GM23338 (cell line): ENCODE results near the gene ZNF700. TPM values are rescaled to one million over a fixed set of nuclear protein-coding genes. Genes with fewer than 3 reads are reported as not detected.

Experiments used
- ATAC-seq: fragments of 200-7000 bp; cut with Tn5 transposase; 3 replicates; pipeline ENCODE4 v1.9.1; 2020
- DNase-seq: peaks from one replicate; pipeline ENCODE4 v3.0.0-alpha.2; 2015; ENCODE audit warnings: low spot score
- H2AFZ ChIP-seq: fragments of 200-600 bp; sonication (generic); 2 replicates; pipeline ENCODE4 v1.8.0; 2016; ENCODE audit warnings: antibody characterized with exemption, mild to moderate bottlenecking, moderate library complexity
- H3F3A ChIP-seq: fragments of 200-600 bp; sonication (generic); replicated peaks from 2 replicates; pipeline ENCODE4 v1.8.0; 2017; ENCODE audit warnings: antibody characterized with exemption, mixed run types, low read depth
- H3K27ac ChIP-seq: fragments of 200-600 bp; sonication (generic); 2 replicates; pipeline ENCODE4 v1.6.1; 2016; ENCODE audit warnings: low read depth
- H3K27me3 ChIP-seq: fragments of 200-600 bp; sonication (generic); 2 replicates; pipeline ENCODE4 v1.8.0; 2016; ENCODE audit warnings: mild to moderate bottlenecking, mixed run types, moderate library complexity; ENCODE audit not compliant: insufficient read depth
- H3K36me3 ChIP-seq: fragments of 200-600 bp; sonication (generic); 2 replicates; pipeline ENCODE4 v1.8.0; 2016; ENCODE audit warnings: mild to moderate bottlenecking; ENCODE audit not compliant: insufficient read depth
- H3K4me1 ChIP-seq: fragments of 200-600 bp; sonication (generic); 2 replicates; pipeline ENCODE4 v1.8.0; 2016; ENCODE audit warnings: mild to moderate bottlenecking, moderate library complexity; ENCODE audit not compliant: insufficient read depth
- H3K4me2 ChIP-seq: fragments of 200-600 bp; sonication (generic); 2 replicates; pipeline ENCODE4 v1.7.1; 2017; ENCODE audit warnings: mixed run types
- H3K4me3 ChIP-seq: fragments of 200-600 bp; sonication (generic); 2 replicates; pipeline ENCODE4 v1.6.1; 2016; ENCODE audit warnings: mixed run types
- H3K79me2 ChIP-seq: fragments of 200-600 bp; sonication (generic); replicated peaks from 2 replicates; pipeline ENCODE4 v1.8.0; 2017; ENCODE audit warnings: mild to moderate bottlenecking; ENCODE audit not compliant: insufficient read depth
- H3K9me2 ChIP-seq: fragments of 200-600 bp; sonication (generic); 2 replicates; pipeline ENCODE4 v1.8.0; 2017; ENCODE audit not compliant: insufficient read depth
- H4K20me1 ChIP-seq: fragments of 200-600 bp; sonication (generic); replicated peaks from 2 replicates; pipeline ENCODE4 v1.8.0; 2017; ENCODE audit warnings: mild to moderate bottlenecking; ENCODE audit not compliant: insufficient read depth
- H3K27ac Mint-ChIP-seq: 2 replicates; pipeline ENCODE4 v1.8.0; 2020; ENCODE audit warnings: inconsistent platforms, mild to moderate bottlenecking, moderate library complexity, mixed read lengths
- H3K27me3 Mint-ChIP-seq: 3 replicates; pipeline ENCODE4 v1.8.0; 2022; ENCODE audit warnings: low read depth, mild to moderate bottlenecking, moderate library complexity, mixed read lengths, inconsistent platforms; ENCODE audit not compliant: insufficient read depth, poor library complexity
- H3K36me3 Mint-ChIP-seq: 3 replicates; pipeline ENCODE4 v1.8.0; 2021; ENCODE audit warnings: low read depth, mild to moderate bottlenecking, inconsistent platforms, moderate library complexity, mixed read lengths
- H3K4me1 Mint-ChIP-seq: 3 replicates; pipeline ENCODE4 v1.8.0; 2020; ENCODE audit warnings: mild to moderate bottlenecking, inconsistent platforms, mixed read lengths
- H3K4me3 Mint-ChIP-seq: 3 replicates; pipeline ENCODE4 v1.8.0; 2021; ENCODE audit warnings: moderate library complexity, mild to moderate bottlenecking, inconsistent platforms, mixed read lengths
- H3K9me3 Mint-ChIP-seq: 3 replicates; pipeline ENCODE4 v1.8.0; 2020; ENCODE audit warnings: moderate library complexity, mild to moderate bottlenecking, inconsistent platforms, mixed read lengths
- CREB1 ChIP-seq: fragments of 250-450 bp; sonication (Bioruptor Pico); IDR thresholded peaks from 2 replicates; pipeline ENCODE4 v1.5.0; 2020; ENCODE audit warnings: low read depth, mild to moderate bottlenecking, moderate library complexity
- CTCF ChIP-seq, 2 experiments: fragments of 200-600 bp in 1 of 2; sonication (generic) in 1 of 2; conservative IDR thresholded peaks; 2 replicates each; pipeline versions ENCODE4 v1.5.1 to v1.6.1; 2016 to 2017; ENCODE audit warnings: antibody characterized with exemption in 2 of 2, low read depth in 2 of 2, mild to moderate bottlenecking in 2 of 2, moderate library complexity in 1 of 2
- EZH2phosphoT487 ChIP-seq: fragments of 200-600 bp; sonication (generic); IDR thresholded peaks from one replicate; pipeline ENCODE4 v1.8.1; 2018; ENCODE audit warnings: antibody characterized with exemption; ENCODE audit not compliant: unreplicated experiment
- STAT1 ChIP-seq: IDR thresholded peaks from one replicate; pipeline ENCODE4 v1.6.1; 2016; ENCODE audit warnings: antibody characterized with exemption; ENCODE audit not compliant: unreplicated experiment
- polyA plus RNA-seq: library from polyadenylated mRNA; unstranded; fragments of >200 nt; fragmentation: Nextera tagmentation; extraction: Ambion mirVana; gene quantifications from 2 replicates; pipeline ENCODE4 v1.2.1, GENCODE V29; 2016
- total RNA-seq: library from RNA; depleted of rRNA; stranded (reverse); fragments of >200 nt; shearing (Covaris generic); gene quantifications from 2 replicates; pipeline ENCODE4 v1.2.3, GENCODE V29; 2014
- TF ChIP-seq, protein P1 (sequence below): fragments of 250-450 bp; sonication (Bioruptor Pico); IDR thresholded peaks from 2 replicates; pipeline ENCODE4 v1.5.0; 2020; ENCODE audit warnings: mild to moderate bottlenecking, moderate library complexity
- TF ChIP-seq, protein P2 (sequence below): IDR thresholded peaks from one replicate; pipeline ENCODE4 v1.6.1; 2018; ENCODE audit warnings: antibody characterized with exemption; ENCODE audit not compliant: unreplicated experiment

The ZNF700 gene
- total and polyA plus RNA-seq, 2 experiments from 2014 or later = 6.0 to 13.6 TPM

- Histone ChIP-seq H3K79me2 (peaks cover 6% of the 10 kb centered on the region), H4K20me1 (no peaks in the 10 kb centered on the region), H3K9me2 (no peaks in the 10 kb centered on the region), H3K4me1 (no peaks in the 10 kb centered on the region), H3K27me3 (0 out of 2 replicates have a peak, but pooled peaks cover 4% of the 10 kb centered on the region), H3K27ac (no peak overlapping the region), H3K36me3 (peaks cover 63% of the 10 kb centered on the region), H3K4me2 (no peak overlapping the region), H2AFZ (no peak overlapping the region), H3F3A (peaks cover 10% of the 10 kb centered on the region), H3K4me3 (no peak overlapping the region)
- TF ChIP-seq CREB1 (CRISPR knock-in tag) (no peak), CTCF (conservative IDR thresholded peaks at IDR 0.05; ENCODE audit: low read depth in 2 of 2) (no peak)
- TF ChIP-seq, protein P1, sequence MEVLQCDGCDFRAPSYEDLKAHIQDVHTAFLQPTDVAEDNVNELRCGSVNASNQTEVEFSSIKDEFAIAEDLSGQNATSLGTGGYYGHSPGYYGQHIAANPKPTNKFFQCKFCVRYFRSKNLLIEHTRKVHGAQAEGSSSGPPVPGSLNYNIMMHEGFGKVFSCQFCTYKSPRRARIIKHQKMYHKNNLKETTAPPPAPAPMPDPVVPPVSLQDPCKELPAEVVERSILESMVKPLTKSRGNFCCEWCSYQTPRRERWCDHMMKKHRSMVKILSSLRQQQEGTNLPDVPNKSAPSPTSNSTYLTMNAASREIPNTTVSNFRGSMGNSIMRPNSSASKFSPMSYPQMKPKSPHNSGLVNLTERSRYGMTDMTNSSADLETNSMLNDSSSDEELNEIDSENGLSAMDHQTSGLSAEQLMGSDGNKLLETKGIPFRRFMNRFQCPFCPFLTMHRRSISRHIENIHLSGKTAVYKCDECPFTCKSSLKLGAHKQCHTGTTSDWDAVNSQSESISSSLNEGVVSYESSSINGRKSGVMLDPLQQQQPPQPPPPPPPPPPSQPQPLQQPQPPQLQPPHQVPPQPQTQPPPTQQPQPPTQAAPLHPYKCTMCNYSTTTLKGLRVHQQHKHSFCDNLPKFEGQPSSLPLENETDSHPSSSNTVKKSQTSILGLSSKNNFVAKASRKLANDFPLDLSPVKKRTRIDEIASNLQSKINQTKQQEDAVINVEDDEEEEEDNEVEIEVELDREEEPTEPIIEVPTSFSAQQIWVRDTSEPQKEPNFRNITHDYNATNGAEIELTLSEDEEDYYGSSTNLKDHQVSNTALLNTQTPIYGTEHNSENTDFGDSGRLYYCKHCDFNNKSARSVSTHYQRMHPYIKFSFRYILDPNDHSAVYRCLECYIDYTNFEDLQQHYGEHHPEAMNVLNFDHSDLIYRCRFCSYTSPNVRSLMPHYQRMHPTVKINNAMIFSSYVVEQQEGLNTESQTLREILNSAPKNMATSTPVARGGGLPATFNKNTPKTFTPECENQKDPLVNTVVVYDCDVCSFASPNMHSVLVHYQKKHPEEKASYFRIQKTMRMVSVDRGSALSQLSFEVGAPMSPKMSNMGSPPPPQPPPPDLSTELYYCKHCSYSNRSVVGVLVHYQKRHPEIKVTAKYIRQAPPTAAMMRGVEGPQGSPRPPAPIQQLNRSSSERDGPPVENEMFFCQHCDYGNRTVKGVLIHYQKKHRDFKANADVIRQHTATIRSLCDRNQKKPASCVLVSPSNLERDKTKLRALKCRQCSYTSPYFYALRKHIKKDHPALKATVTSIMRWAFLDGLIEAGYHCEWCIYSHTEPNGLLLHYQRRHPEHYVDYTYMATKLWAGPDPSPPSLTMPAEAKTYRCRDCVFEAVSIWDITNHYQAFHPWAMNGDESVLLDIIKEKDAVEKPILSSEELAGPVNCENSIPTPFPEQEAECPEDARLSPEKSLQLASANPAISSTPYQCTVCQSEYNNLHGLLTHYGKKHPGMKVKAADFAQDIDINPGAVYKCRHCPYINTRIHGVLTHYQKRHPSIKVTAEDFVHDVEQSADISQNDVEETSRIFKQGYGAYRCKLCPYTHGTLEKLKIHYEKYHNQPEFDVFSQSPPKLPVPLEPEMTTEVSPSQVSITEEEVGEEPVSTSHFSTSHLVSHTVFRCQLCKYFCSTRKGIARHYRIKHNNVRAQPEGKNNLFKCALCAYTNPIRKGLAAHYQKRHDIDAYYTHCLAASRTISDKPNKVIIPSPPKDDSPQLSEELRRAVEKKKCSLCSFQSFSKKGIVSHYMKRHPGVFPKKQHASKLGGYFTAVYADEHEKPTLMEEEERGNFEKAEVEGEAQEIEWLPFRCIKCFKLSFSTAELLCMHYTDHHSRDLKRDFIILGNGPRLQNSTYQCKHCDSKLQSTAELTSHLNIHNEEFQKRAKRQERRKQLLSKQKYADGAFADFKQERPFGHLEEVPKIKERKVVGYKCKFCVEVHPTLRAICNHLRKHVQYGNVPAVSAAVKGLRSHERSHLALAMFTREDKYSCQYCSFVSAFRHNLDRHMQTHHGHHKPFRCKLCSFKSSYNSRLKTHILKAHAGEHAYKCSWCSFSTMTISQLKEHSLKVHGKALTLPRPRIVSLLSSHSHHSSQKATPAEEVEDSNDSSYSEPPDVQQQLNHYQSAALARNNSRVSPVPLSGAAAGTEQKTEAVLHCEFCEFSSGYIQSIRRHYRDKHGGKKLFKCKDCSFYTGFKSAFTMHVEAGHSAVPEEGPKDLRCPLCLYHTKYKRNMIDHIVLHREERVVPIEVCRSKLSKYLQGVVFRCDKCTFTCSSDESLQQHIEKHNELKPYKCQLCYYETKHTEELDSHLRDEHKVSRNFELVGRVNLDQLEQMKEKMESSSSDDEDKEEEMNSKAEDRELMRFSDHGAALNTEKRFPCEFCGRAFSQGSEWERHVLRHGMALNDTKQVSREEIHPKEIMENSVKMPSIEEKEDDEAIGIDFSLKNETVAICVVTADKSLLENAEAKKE (CRISPR knock-in tag) = no peak
- no peaks in the 10 kb centered on the region for H3K4me1 Mint-ChIP-seq
- ATAC-seq (no peak), DNase-seq (no peak)
- peaks cover 45% of the 10 kb centered on the region for H3K36me3 Mint-ChIP-seq
- H3K27me3 Mint-ChIP-seq = peaks cover 2% of the 10 kb centered on the region
- H3K9me3 Mint-ChIP-seq = peaks cover 96% of the 10 kb centered on the region
- H3K4me3 Mint-ChIP-seq = no peak overlapping the region
- no peak overlapping the region for H3K27ac Mint-ChIP-seq
Measured at GRCh38 chr19:11944656-11945055, 19.7 kb downstream of the ZNF700 start.

GRCh38 chr19:11948646-11949045 lies 23.7 kb downstream of the ZNF700 start:
- Histone ChIP-seq H3K4me3 (0 out of 2 replicates have a peak overlapping the region, but pooled peaks have one; percentile 21), H3K79me2 (no peaks in the 10 kb centered on the region; the same call in none of the 2 replicates), H3K27me3 (0 out of 2 replicates have a peak, but pooled peaks cover 7% of the 10 kb centered on the region), H4K20me1 (no peaks in the 10 kb centered on the region), H2AFZ (no peak overlapping the region), H3K27ac (no peak overlapping the region), H3K4me2 (no peak overlapping the region), H3K36me3 (peaks cover 67% of the 10 kb centered on the region), H3K9me2 (no peaks in the 10 kb centered on the region), H3K4me1 (no peaks in the 10 kb centered on the region), H3F3A (peaks cover 15% of the 10 kb centered on the region)
- Mint-ChIP-seq H3K4me1 (no peaks in the 10 kb centered on the region), H3K9me3 (peaks cover 98% of the 10 kb centered on the region), H3K27ac (no peak overlapping the region), H3K27me3 (peaks cover 3% of the 10 kb centered on the region), H3K4me3 (no peak overlapping the region), H3K36me3 (peaks cover 47% of the 10 kb centered on the region)
- no peak for ATAC-seq
- no peak for DNase-seq
- TF ChIP-seq STAT1 = no peak
- no peak for TF ChIP-seq EZH2phosphoT487
- TF ChIP-seq, protein P2, sequence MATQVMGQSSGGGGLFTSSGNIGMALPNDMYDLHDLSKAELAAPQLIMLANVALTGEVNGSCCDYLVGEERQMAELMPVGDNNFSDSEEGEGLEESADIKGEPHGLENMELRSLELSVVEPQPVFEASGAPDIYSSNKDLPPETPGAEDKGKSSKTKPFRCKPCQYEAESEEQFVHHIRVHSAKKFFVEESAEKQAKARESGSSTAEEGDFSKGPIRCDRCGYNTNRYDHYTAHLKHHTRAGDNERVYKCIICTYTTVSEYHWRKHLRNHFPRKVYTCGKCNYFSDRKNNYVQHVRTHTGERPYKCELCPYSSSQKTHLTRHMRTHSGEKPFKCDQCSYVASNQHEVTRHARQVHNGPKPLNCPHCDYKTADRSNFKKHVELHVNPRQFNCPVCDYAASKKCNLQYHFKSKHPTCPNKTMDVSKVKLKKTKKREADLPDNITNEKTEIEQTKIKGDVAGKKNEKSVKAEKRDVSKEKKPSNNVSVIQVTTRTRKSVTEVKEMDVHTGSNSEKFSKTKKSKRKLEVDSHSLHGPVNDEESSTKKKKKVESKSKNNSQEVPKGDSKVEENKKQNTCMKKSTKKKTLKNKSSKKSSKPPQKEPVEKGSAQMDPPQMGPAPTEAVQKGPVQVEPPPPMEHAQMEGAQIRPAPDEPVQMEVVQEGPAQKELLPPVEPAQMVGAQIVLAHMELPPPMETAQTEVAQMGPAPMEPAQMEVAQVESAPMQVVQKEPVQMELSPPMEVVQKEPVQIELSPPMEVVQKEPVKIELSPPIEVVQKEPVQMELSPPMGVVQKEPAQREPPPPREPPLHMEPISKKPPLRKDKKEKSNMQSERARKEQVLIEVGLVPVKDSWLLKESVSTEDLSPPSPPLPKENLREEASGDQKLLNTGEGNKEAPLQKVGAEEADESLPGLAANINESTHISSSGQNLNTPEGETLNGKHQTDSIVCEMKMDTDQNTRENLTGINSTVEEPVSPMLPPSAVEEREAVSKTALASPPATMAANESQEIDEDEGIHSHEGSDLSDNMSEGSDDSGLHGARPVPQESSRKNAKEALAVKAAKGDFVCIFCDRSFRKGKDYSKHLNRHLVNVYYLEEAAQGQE = no peak
